ENCODE measurements around the gene L3HYPDH. TPM values are rescaled to one million over a fixed set of nuclear protein-coding genes. Genes with fewer than 3 reads are reported as not detected.

The L3HYPDH gene
- total and polyA plus RNA-seq, 2 of the 13 experiments (the other 11 are each of a cell fraction or from before 2014, with no cell fraction given), result 30.5 to 36.6 TPM

DNA sequence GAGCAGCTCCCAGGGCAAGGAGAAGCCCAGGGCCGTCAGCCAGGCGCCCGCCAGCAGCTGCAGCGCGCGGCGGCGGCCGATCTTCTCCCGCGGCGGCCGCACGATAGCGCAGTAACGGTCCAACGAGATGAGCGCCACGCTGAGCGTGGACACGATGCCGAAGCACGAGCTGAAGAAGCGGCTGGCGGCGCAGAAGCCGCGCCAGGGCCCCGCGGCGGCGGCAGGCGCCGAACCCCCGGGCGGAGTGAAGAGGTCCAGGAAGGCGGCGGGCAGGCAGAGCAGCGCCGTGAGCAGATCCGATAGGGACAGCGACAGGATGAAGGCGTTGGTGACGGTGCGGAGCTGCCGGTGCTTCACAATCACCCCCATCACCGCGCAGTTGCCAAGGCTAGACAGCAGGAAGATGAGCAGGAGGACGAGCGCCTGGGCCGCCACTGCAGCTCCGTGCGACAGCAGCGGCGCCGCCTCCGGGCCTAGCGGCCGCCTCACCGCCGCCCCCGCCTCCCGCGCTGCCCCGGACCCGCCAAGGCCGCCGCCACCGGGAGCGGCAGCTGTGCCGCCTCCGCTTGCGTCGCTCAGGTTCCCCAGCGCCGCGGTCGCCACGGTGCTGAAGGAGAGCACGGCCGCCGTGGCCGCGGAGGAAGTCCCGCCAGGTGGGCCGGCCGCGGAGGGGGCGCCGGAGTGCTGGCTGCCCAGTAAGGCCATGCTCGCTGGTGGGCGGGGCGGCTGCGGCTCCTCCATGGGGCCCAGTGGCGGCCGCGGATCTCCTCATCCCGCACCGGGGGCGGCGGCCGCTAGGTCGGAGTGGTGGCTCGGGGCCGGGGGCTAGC lies 19.5 kb downstream of the L3HYPDH start (continued):
- TF ChIP-seq POLR2AphosphoS2 (IDR thresholded peaks at IDR 0.05; ENCODE audit: low read depth, low read length), result no peak
- TF ChIP-seq GATAD1 (CRISPR knock-in tag; IDR thresholded peaks at IDR 0.05), result no peak
- no peak for TF ChIP-seq ELF1 (CRISPR knock-in tag; IDR thresholded peaks at IDR 0.05)
- TF ChIP-seq SRSF9 (IDR thresholded peaks at IDR 0.05; ENCODE audit: borderline replicate concordance, insufficient read depth, low read depth, low read length, poor library complexity, severe bottlenecking), result no peak
- TF ChIP-seq ZNF496 (CRISPR knock-in tag; IDR thresholded peaks at IDR 0.05; ENCODE audit: insufficient replicate concordance), result no peak
- no peak for TF ChIP-seq ZFP90 (CRISPR knock-in tag; IDR thresholded peaks at IDR 0.05; ENCODE audit: borderline replicate concordance)
- TF ChIP-seq ZNF556 (CRISPR knock-in tag; IDR thresholded peaks at IDR 0.05; ENCODE audit: borderline replicate concordance), result no peak
- TF ChIP-seq ZNF839 (CRISPR knock-in tag; IDR thresholded peaks at IDR 0.05; ENCODE audit: borderline replicate concordance), result no peak
- TF ChIP-seq MTF2 (CRISPR knock-in tag; IDR thresholded peaks at IDR 0.05; ENCODE audit: borderline replicate concordance), result peak; percentile 72; the same call in 1 of the 2 replicates
- no peak for TF ChIP-seq FOXJ3 (CRISPR knock-in tag; IDR thresholded peaks at IDR 0.05; ENCODE audit: borderline replicate concordance)
- TF ChIP-seq, protein P1, sequence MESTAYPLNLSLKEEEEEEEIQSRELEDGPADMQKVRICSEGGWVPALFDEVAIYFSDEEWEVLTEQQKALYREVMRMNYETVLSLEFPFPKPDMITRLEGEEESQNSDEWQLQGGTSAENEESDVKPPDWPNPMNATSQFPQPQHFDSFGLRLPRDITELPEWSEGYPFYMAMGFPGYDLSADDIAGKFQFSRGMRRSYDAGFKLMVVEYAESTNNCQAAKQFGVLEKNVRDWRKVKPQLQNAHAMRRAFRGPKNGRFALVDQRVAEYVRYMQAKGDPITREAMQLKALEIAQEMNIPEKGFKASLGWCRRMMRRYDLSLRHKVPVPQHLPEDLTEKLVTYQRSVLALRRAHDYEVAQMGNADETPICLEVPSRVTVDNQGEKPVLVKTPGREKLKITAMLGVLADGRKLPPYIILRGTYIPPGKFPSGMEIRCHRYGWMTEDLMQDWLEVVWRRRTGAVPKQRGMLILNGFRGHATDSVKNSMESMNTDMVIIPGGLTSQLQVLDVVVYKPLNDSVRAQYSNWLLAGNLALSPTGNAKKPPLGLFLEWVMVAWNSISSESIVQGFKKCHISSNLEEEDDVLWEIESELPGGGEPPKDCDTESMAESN (CRISPR knock-in tag; conservative IDR thresholded peaks at IDR 0.05), result 0 out of 2 replicates have a peak, but pooled peaks have one; percentile 28
- peak; percentile 59 for TF ChIP-seq HNRNPLL (IDR thresholded peaks at IDR 0.05; ENCODE audit: low read depth, low read length, poor library complexity, severe bottlenecking)
- no peak for TF ChIP-seq ARID2 (CRISPR knock-in tag; IDR thresholded peaks at IDR 0.05; ENCODE audit: borderline replicate concordance)
- no peak for TF ChIP-seq ZNF30 (CRISPR knock-in tag; IDR thresholded peaks at IDR 0.05)
- no peak for TF ChIP-seq ZEB1 (IDR thresholded peaks at IDR 0.05; ENCODE audit: insufficient replicate concordance, low read depth)
- TF ChIP-seq ETV6 (CRISPR knock-in tag; conservative IDR thresholded peaks at IDR 0.05), result no peak
- TF ChIP-seq HMGA1 (CRISPR knock-in tag; conservative IDR thresholded peaks at IDR 0.05), result no peak
- 0 out of 2 replicates have a peak, but pooled peaks have one; percentile 15 for TF ChIP-seq PAX8 (CRISPR knock-in tag; IDR thresholded peaks at IDR 0.05; ENCODE audit: borderline replicate concordance)
- no peak for TF ChIP-seq NAIF1 (CRISPR knock-in tag; IDR thresholded peaks at IDR 0.05; ENCODE audit: borderline replicate concordance)
- TF ChIP-seq KAT8 (CRISPR knock-in tag; IDR thresholded peaks at IDR 0.05), result no peak
- no peak for TF ChIP-seq PHF5A (CRISPR knock-in tag; IDR thresholded peaks at IDR 0.05; ENCODE audit: low read depth, unreplicated experiment)
- no peak for TF ChIP-seq PAF1 (CRISPR knock-in tag; IDR thresholded peaks at IDR 0.05)
- no peak for TF ChIP-seq ONECUT2 (CRISPR knock-in tag; IDR thresholded peaks at IDR 0.05)
- TF ChIP-seq, protein P2, sequence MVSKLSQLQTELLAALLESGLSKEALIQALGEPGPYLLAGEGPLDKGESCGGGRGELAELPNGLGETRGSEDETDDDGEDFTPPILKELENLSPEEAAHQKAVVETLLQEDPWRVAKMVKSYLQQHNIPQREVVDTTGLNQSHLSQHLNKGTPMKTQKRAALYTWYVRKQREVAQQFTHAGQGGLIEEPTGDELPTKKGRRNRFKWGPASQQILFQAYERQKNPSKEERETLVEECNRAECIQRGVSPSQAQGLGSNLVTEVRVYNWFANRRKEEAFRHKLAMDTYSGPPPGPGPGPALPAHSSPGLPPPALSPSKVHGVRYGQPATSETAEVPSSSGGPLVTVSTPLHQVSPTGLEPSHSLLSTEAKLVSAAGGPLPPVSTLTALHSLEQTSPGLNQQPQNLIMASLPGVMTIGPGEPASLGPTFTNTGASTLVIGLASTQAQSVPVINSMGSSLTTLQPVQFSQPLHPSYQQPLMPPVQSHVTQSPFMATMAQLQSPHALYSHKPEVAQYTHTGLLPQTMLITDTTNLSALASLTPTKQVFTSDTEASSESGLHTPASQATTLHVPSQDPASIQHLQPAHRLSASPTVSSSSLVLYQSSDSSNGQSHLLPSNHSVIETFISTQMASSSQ (IDR thresholded peaks at IDR 0.05; ENCODE audit: low read depth), result no peak
- TF ChIP-seq, protein P2 (CRISPR knock-in tag; IDR thresholded peaks at IDR 0.05; ENCODE audit: borderline replicate concordance), result no peak
